H1 (cell line): ENCODE measurements around the gene NTN5. TPM values are rescaled to one million over a fixed set of nuclear protein-coding genes. Genes with fewer than 3 reads are reported as not detected.

ENCODE experiments used
- CTCF ChIA-PET: fragments of 300-600 bp; sonication (Branson Sonifier 250); formaldehyde crosslinking; loops from one replicate; lab custom pipeline; 2021; ENCODE audit not compliant: partially characterized antibody; lab: Charles Lee
- POLR2A ChIA-PET: fragments of 300-600 bp; sonication (Branson Sonifier 250); formaldehyde crosslinking; loops from one replicate; lab custom pipeline; 2021; ENCODE audit warnings: inconsistent platforms; ENCODE audit not compliant: partially characterized antibody; lab: Charles Lee
- DNase-seq, 2 experiments: peaks; one replicate each; pipeline versions ENCODE4 v3.0.0 to v3.0.0-alpha.2; 2010 to 2022; ENCODE audit warnings: low spot score in 2 of 2, low read depth in 1 of 2, mixed read lengths in 1 of 2
- FAIRE-seq: peaks from 2 replicates; lab custom pipeline; 2011; peaks lifted over from hg19 to GRCh38; lab: Jason Lieb, UNC
- H2AFZ ChIP-seq: 2 replicates; pipeline ENCODE4 v1.8.1; 2012; ENCODE audit warnings: low read length, inconsistent platforms
- H2AK5ac ChIP-seq: 2 replicates; pipeline ENCODE4 v1.6.1; 2013; ENCODE audit warnings: low read depth, low read length
- H2BK120ac ChIP-seq: replicated peaks from 2 replicates; pipeline ENCODE3; 2013; ENCODE audit warnings: low read depth, low read length, inconsistent platforms
- H2BK12ac ChIP-seq: 2 replicates; pipeline ENCODE4 v1.6.1; 2013; ENCODE audit warnings: low read depth, low read length
- H2BK15ac ChIP-seq: 2 replicates; pipeline ENCODE4 v1.6.1; 2013; ENCODE audit warnings: low read length
- H2BK20ac ChIP-seq: 2 replicates; pipeline ENCODE4 v1.6.1; 2013; ENCODE audit warnings: low read length
- H2BK5ac ChIP-seq: 2 replicates; pipeline ENCODE4 v1.6.1; 2013; ENCODE audit warnings: low read depth, low read length
- H3K14ac ChIP-seq: 2 replicates; pipeline ENCODE4 v1.6.1; 2013; ENCODE audit warnings: inconsistent platforms; ENCODE audit not compliant: insufficient read length
- H3K18ac ChIP-seq: 2 replicates; pipeline ENCODE4 v1.6.1; 2013; ENCODE audit warnings: low read length; ENCODE audit errors: extremely low read depth
- H3K23ac ChIP-seq: 2 replicates; pipeline ENCODE4 v1.6.1; 2013; ENCODE audit warnings: inconsistent platforms; ENCODE audit not compliant: insufficient read length
- H3K23me2 ChIP-seq: 2 replicates; pipeline ENCODE4 v1.6.1; 2013; ENCODE audit warnings: low read depth, low read length
- H3K27ac ChIP-seq: 2 replicates; pipeline ENCODE4 v1.6.1; 2011; ENCODE audit warnings: low read depth, low read length, inconsistent platforms
- H3K27me3 ChIP-seq, 4 experiments: replicated peaks in 1 of 4; 1 replicate in 1 of 4; 2 replicates in 3 of 4; pipeline versions ENCODE4 v1.6.1 to v1.8.1; 2011 to 2013; ENCODE audit warnings: low read length in 3 of 4, mild to moderate bottlenecking in 3 of 4, inconsistent platforms in 2 of 4, mixed read lengths in 2 of 4, moderate library complexity in 1 of 4; ENCODE audit not compliant: control insufficient read depth in 3 of 4, insufficient read depth in 3 of 4; ENCODE audit errors: extremely low read depth in 1 of 4
- H3K36me3 ChIP-seq, 4 experiments: 2 replicates each; pipeline versions ENCODE4 v1.6.1 to v1.8.1; 2011 to 2013; ENCODE audit warnings: mild to moderate bottlenecking in 4 of 4, low read length in 3 of 4, moderate library complexity in 2 of 4, control low read depth in 1 of 4, inconsistent platforms in 1 of 4; ENCODE audit not compliant: insufficient read depth in 4 of 4, control insufficient read depth in 2 of 4
- H3K4ac ChIP-seq: replicated peaks from 2 replicates; pipeline ENCODE3; 2013; ENCODE audit warnings: low read length, low read depth, mixed read lengths, inconsistent platforms; ENCODE audit not compliant: insufficient read length
- H3K4me1 ChIP-seq, 4 experiments: replicated peaks in 1 of 4; 1 replicate in 1 of 4; 2 replicates in 3 of 4; pipeline versions ENCODE4 v1.6.1 to v1.8.1; 2011 to 2013; ENCODE audit warnings: low read length in 3 of 4, inconsistent platforms in 2 of 4, mixed read lengths in 1 of 4; ENCODE audit not compliant: insufficient read depth in 4 of 4, control insufficient read depth in 3 of 4
- H3K4me2 ChIP-seq, 2 experiments: 2 replicates each; pipeline versions ENCODE4 v1.6.1 to v1.8.1; 2011 to 2013; ENCODE audit warnings: low read depth in 2 of 2, low read length in 2 of 2, control low read depth in 1 of 2, inconsistent platforms in 1 of 2, mild to moderate bottlenecking in 1 of 2; ENCODE audit not compliant: insufficient read depth in 1 of 2
- H3K4me3 ChIP-seq, 4 experiments: fragments of 200-600, 300-600 bp in 1 of 4; sonication (generic), shearing (Covaris generic), sonication (Bioruptor Twin) in 1 of 4; 2 replicates each; pipeline versions ENCODE4 v1.5.1 to v1.8.1; 2011 to 2016; ENCODE audit warnings: low read length in 4 of 4, low read depth in 3 of 4, control low read depth in 2 of 4, inconsistent platforms in 2 of 4, mild to moderate bottlenecking in 2 of 4, mixed read lengths in 1 of 4, moderate library complexity in 1 of 4; ENCODE audit not compliant: insufficient read depth in 2 of 4; ENCODE audit errors: extremely low read depth in 1 of 4
- H3K56ac ChIP-seq: replicated peaks from 2 replicates; pipeline ENCODE3; 2013; ENCODE audit warnings: low read depth, mild to moderate bottlenecking, mixed read lengths, low read length, inconsistent platforms; ENCODE audit not compliant: insufficient read length
- H3K79me1 ChIP-seq: 2 replicates; pipeline ENCODE4 v1.6.1; 2013; ENCODE audit warnings: low read depth, low read length, control low read depth
- H3K79me2 ChIP-seq, 2 experiments: 2 replicates each; pipeline versions ENCODE4 v1.6.1 to v1.8.1; 2012 to 2013; ENCODE audit warnings: low read length in 2 of 2, mild to moderate bottlenecking in 2 of 2, inconsistent platforms in 1 of 2; ENCODE audit not compliant: insufficient read depth in 2 of 2, control insufficient read depth in 1 of 2
- H3K9ac ChIP-seq, 4 experiments: replicated peaks in 1 of 4; 1 replicate in 1 of 4; 2 replicates in 3 of 4; pipeline versions ENCODE4 v1.6.1 to v1.8.1; 2011 to 2013; ENCODE audit warnings: low read depth in 3 of 4, low read length in 3 of 4, control low read depth in 2 of 4, mild to moderate bottlenecking in 2 of 4, moderate library complexity in 2 of 4, inconsistent platforms in 1 of 4; ENCODE audit errors: extremely low read depth in 1 of 4
- H3K9me3 ChIP-seq, 2 experiments: 2 replicates each; pipeline versions ENCODE4 v1.6.1 to v1.8.1; 2012 to 2013; ENCODE audit warnings: mild to moderate bottlenecking in 2 of 2, moderate library complexity in 2 of 2, control low read depth in 1 of 2, inconsistent platforms in 1 of 2, low read depth in 1 of 2, low read length in 1 of 2, mixed read lengths in 1 of 2; ENCODE audit not compliant: insufficient read depth in 2 of 2
- H4K20me1 ChIP-seq, 2 experiments: replicated peaks in 1 of 2; 2 replicates each; pipeline versions ENCODE3 to v1.8.1; 2011 to 2013; ENCODE audit warnings: inconsistent platforms in 2 of 2, low read length in 2 of 2, mild to moderate bottlenecking in 1 of 2; ENCODE audit not compliant: insufficient read depth in 2 of 2, control insufficient read depth in 1 of 2
- H4K5ac ChIP-seq: 2 replicates; pipeline ENCODE4 v1.6.1; 2013; ENCODE audit warnings: low read length, low read depth, mixed read lengths, inconsistent platforms; ENCODE audit not compliant: insufficient read length
- H4K8ac ChIP-seq: 2 replicates; pipeline ENCODE4 v1.8.0; 2013; ENCODE audit warnings: mild to moderate bottlenecking, moderate library complexity, low read length, inconsistent platforms; ENCODE audit not compliant: insufficient read depth; ENCODE audit errors: extremely low read depth
- H4K91ac ChIP-seq: replicated peaks from 2 replicates; pipeline ENCODE3; 2013; ENCODE audit warnings: low read length, mixed read lengths, inconsistent platforms; ENCODE audit not compliant: insufficient read length
- GTF2F1 ChIP-seq: IDR thresholded peaks from 2 replicates; pipeline ENCODE4 v1.6.1; 2012; ENCODE audit warnings: low read depth, low read length, improper control_type of control experiment, borderline replicate concordance
- RNF2 ChIP-seq: fragments of 200-900, 300-1000 bp; sonication (generic); IDR thresholded peaks from 2 replicates; pipeline ENCODE4 v1.7.1; 2016; ENCODE audit warnings: borderline replicate concordance, low read depth, mild to moderate bottlenecking, antibody characterized with exemption, low read length; ENCODE audit not compliant: poor library complexity, severe bottlenecking; ENCODE audit errors: missing control alignments
- WGBS, 2 experiments: shearing (Covaris generic) in 1 of 2; methylation state at CpG; one replicate each; pipeline versions ENCODE4 v1.1.6 to v1.1.7; 2013 to 2015; ENCODE audit warnings: low lambda C conversion rate in 2 of 2, mixed read lengths in 2 of 2, inconsistent platforms in 1 of 2, low coverage in 1 of 2, missing lambda C conversion rate in 1 of 2; ENCODE audit not compliant: insufficient replicate concordance in 2 of 2, insufficient coverage in 1 of 2, insufficient read length in 1 of 2; ENCODE audit errors: extremely low coverage in 1 of 2, missing lambda C conversion rate in 1 of 2; 5-methylcytosine and 5-hydroxymethylcytosine counted together
- polyA plus RNA-seq, 7 experiments: library from polyadenylated mRNA; depleted of rRNA in 3 of 7; stranded (reverse) in 5 of 7; unstranded in 2 of 7; fragments of >200 nt in 5 of 7; fragments of 200-250 nt in 2 of 7; gene quantifications; 1 replicate in 5 of 7; 2 replicates in 1 of 7; 4 replicates in 1 of 7; pipeline versions ENCODE4 v1.2.1 to v1.2.3, GENCODE V29; 2011 to 2013; ENCODE audit warnings: missing spikeins in 2 of 7, mixed read lengths in 2 of 7
- total RNA-seq: library from RNA; stranded (reverse); fragmentation: NEBNext Ultra II Directional; extraction: Animal tissue kit (Norgen Biotek cat#: 25700); gene quantifications from 2 replicates; pipeline ENCODE4 v1.2.1, GENCODE V29; 2021

Gene NTN5
- total and polyA plus RNA-seq, 2 of the 8 experiments (the other 6 are each of a cell fraction or from before 2014, with no cell fraction given) = 0.47 to 0.85 TPM

DNA sequence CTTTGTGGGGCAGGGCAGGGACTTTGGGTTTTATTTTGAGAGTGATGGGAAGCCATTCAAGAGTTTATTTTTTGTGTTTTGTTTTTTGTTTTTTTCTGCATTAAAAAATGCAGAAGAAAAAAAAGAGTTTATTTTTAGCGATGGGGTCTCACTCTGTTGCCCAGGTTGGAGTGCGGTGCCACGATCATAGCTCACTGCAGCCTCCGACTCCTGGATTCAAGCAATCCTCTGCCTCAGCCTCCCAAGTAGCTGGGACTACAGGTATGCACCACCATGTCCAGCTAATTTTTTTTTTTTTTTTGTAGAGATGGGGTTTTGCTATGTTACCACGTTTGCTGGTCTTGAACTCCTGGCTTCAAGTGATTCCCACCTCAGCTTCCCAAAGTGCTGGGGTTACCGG lies 14.3 kb downstream of the NTN5 start:
- no peak overlapping the region for H2AFZ ChIP-seq
- H3K27me3 ChIP-seq = no peaks in the 10 kb centered on the region; a peak in 1 of 7 replicates
- WGBS, 2 experiments = 94% methylated on average over 6 of the region's 6 CpGs; no CpG with 5 or more reads in 1 of the 2 experiments
- H3K4ac ChIP-seq = no peak overlapping the region
- DNase-seq (no peak), FAIRE-seq (no peak)
- H4K5ac ChIP-seq = no peak overlapping the region
- H2BK5ac ChIP-seq = no peak overlapping the region
- no peaks in the 10 kb centered on the region for H4K20me1 ChIP-seq
- no peak overlapping the region for H4K91ac ChIP-seq
- H3K23ac ChIP-seq = no peak overlapping the region
- H2BK120ac ChIP-seq = peak overlapping the region; percentile 33
- ChIA-PET POLR2A (interaction anchor here (1.0 kb wide), 1 partner anchor 89 kb away, joined by 4 read pairs; no protein-coding TSS in a partner anchor), CTCF (interaction anchor here (0.7 to 3.0 kb wide), 3 partner anchors 13 to 166 kb away, joined by 4 to 9 read pairs (median 4); partner anchors contain the start of gene CA11)
- H2AK5ac ChIP-seq = no peak overlapping the region
- H2BK20ac ChIP-seq = no peak overlapping the region
- H3K18ac ChIP-seq = no peak overlapping the region
- no peaks in the 10 kb centered on the region for H3K79me2 ChIP-seq
- H3K4me2 ChIP-seq = no peak overlapping the region
- no peak overlapping the region for H3K4me3 ChIP-seq
- H3K56ac ChIP-seq = no peak overlapping the region
- no peaks in the 10 kb centered on the region for H3K79me1 ChIP-seq
- TF ChIP-seq RNF2 = no peak
- TF ChIP-seq GTF2F1 = no peak
- H3K27ac ChIP-seq = no peak overlapping the region
- no peak overlapping the region for H3K14ac ChIP-seq
- no peak overlapping the region for H3K9ac ChIP-seq
- no peak overlapping the region for H2BK15ac ChIP-seq
- H3K4me1 ChIP-seq = no peaks in the 10 kb centered on the region; a peak in 1 of 7 replicates
- no peaks in the 10 kb centered on the region for H3K36me3 ChIP-seq
- H3K23me2 ChIP-seq = no peaks in the 10 kb centered on the region
- no peak overlapping the region for H4K8ac ChIP-seq
- H2BK12ac ChIP-seq = no peak overlapping the region
- no peaks in the 10 kb centered on the region; a peak in 2 of 4 replicates for H3K9me3 ChIP-seq
